K562 (cell line): ENCODE results near the gene NUP160. TPM values are rescaled to one million over a fixed set of nuclear protein-coding genes. Genes with fewer than 3 reads are reported as not detected.

Experiments used
- BRCA1 ChIP-seq, 2 experiments: fragments of 450-650 bp in 1 of 2; sonication (generic) in 1 of 2; formaldehyde crosslinking in 1 of 2; IDR thresholded peaks; 2 replicates each; pipeline versions ENCODE4 v1.5.0 to v1.6.1; 2017 to 2020; ENCODE audit warnings: mild to moderate bottlenecking in 1 of 2, missing genetic modification reagents in 1 of 2
- CHAMP1 ChIP-seq: fragments of 450-650 bp; IDR thresholded peaks from 2 replicates; pipeline ENCODE4 v1.6.1; 2016; ENCODE audit warnings: mild to moderate bottlenecking
- CREB1 ChIP-seq, 2 experiments: sonication (generic) in 1 of 2; formaldehyde crosslinking in 1 of 2; IDR thresholded peaks; 2 replicates each; pipeline versions ENCODE4 v1.6.1 to v1.8.0; 2012 to 2022; ENCODE audit warnings: inconsistent platforms in 1 of 2, mild to moderate bottlenecking in 1 of 2, missing genetic modification reagents in 1 of 2, moderate library complexity in 1 of 2
- CXXC5 ChIP-seq: fragments of 250-450 bp; sonication (Bioruptor Pico); IDR thresholded peaks from 2 replicates; pipeline ENCODE4 v1.8.0; 2022; ENCODE audit warnings: inconsistent platforms, mild to moderate bottlenecking, moderate library complexity
- E2F1 ChIP-seq: sonication (generic); formaldehyde crosslinking; IDR thresholded peaks from 2 replicates; pipeline ENCODE4 v1.8.1; 2023; ENCODE audit warnings: mild to moderate bottlenecking, missing genetic modification reagents, moderate library complexity
- ELF2 ChIP-seq: fragments of 250-450 bp; sonication (Bioruptor Pico); IDR thresholded peaks from 2 replicates; pipeline ENCODE4 v1.5.0; 2021; ENCODE audit warnings: mild to moderate bottlenecking
- ETV1 ChIP-seq: fragments of 450-650 bp; conservative IDR thresholded peaks from 2 replicates; pipeline ENCODE4 v1.6.1; 2016; ENCODE audit warnings: missing genetic modification characterization, control low read depth, low read depth, missing compliant biosample characterization
- FOSL1 ChIP-seq: fragments of 200-800 bp; sonication (Bioruptor generic); conservative IDR thresholded peaks from 2 replicates; pipeline ENCODE4 v1.6.1; 2016; ENCODE audit warnings: missing genetic modification characterization, missing compliant biosample characterization
- HDAC8 ChIP-seq: fragments of 450-650 bp; IDR thresholded peaks from 2 replicates; pipeline ENCODE4 v1.6.1; 2016; ENCODE audit warnings: mild to moderate bottlenecking, missing genetic modification characterization, moderate library complexity, missing compliant biosample characterization
- JUNB ChIP-seq: fragments of 450-650 bp; formaldehyde crosslinking; conservative IDR thresholded peaks from 2 replicates; pipeline ENCODE4 v1.4.0; 2020; ENCODE audit warnings: mild to moderate bottlenecking
- KHSRP ChIP-seq: fragments of 450-650 bp; IDR thresholded peaks from 2 replicates; pipeline ENCODE4 v1.6.1; 2017
- MAX ChIP-seq: sonication (generic); formaldehyde crosslinking; IDR thresholded peaks from 2 replicates; pipeline ENCODE4 v1.9.0; 2022; ENCODE audit warnings: mild to moderate bottlenecking, missing genetic modification reagents
- NFIC ChIP-seq: fragments of 450-650 bp; IDR thresholded peaks from 2 replicates; pipeline ENCODE4 v1.6.1; 2017; ENCODE audit warnings: mild to moderate bottlenecking, inconsistent platforms
- PHB2 ChIP-seq: fragments of 450-650 bp; IDR thresholded peaks from 2 replicates; pipeline ENCODE4 v1.6.1; 2017; ENCODE audit warnings: low read depth
- SMAD4 ChIP-seq: fragments of 250-450 bp; sonication (Bioruptor Pico); conservative IDR thresholded peaks from 2 replicates; pipeline ENCODE4 v1.8.0; 2021; ENCODE audit warnings: inconsistent platforms, mild to moderate bottlenecking, moderate library complexity
- SPI1 ChIP-seq: IDR thresholded peaks from 2 replicates; pipeline ENCODE4 v1.6.1; 2011; ENCODE audit warnings: low read depth, low read length, control low read depth, borderline replicate concordance
- TAL1 ChIP-seq: fragments of 450-650 bp; IDR thresholded peaks from 2 replicates; pipeline ENCODE4 v1.6.1; 2016; ENCODE audit warnings: mild to moderate bottlenecking
- TCF3 ChIP-seq: sonication (generic); formaldehyde crosslinking; IDR thresholded peaks from 2 replicates; pipeline ENCODE4 v1.4.0; 2020; ENCODE audit warnings: mild to moderate bottlenecking, missing genetic modification reagents
- TEAD2 ChIP-seq: fragments of 450-650 bp; IDR thresholded peaks from 2 replicates; pipeline ENCODE4 v1.6.1; 2016; ENCODE audit warnings: missing genetic modification characterization, control low read depth, missing compliant biosample characterization
- ZC3H11A ChIP-seq: IDR thresholded peaks from 2 replicates; pipeline ENCODE4 v1.6.1; 2012; ENCODE audit warnings: low read depth, low read length, improper control_type of control experiment
- ZFP1 ChIP-seq: fragments of 450-650 bp; formaldehyde crosslinking; IDR thresholded peaks from 2 replicates; pipeline ENCODE4 v1.4.0; 2020; ENCODE audit warnings: mild to moderate bottlenecking, mixed read lengths
- ZNF197 ChIP-seq: fragments of 200-800 bp; sonication (Bioruptor generic); IDR thresholded peaks from 2 replicates; pipeline ENCODE4 v1.6.1; 2016; ENCODE audit warnings: low read depth, missing genetic modification characterization, missing compliant biosample characterization
- ZNF511 ChIP-seq: sonication (generic); formaldehyde crosslinking; IDR thresholded peaks from 2 replicates; pipeline ENCODE4 v1.8.0; 2022; ENCODE audit warnings: mild to moderate bottlenecking, missing genetic modification reagents
- ZNF77 ChIP-seq: fragments of 250-450 bp; sonication (Bioruptor Pico); IDR thresholded peaks from 2 replicates; pipeline ENCODE4 v1.5.0; 2020
- polyA plus RNA-seq, 8 experiments: library from polyadenylated mRNA; depleted of rRNA in 4 of 8; stranded (reverse) in 5 of 8; unstranded in 3 of 8; fragments of >200 nt; fragmentation: Nextera tagmentation in 2 of 8; fragmentation: Illumina TruSeq in 1 of 8; extraction: Ambion mirVana in 2 of 8; extraction: Trizol in 1 of 8; gene quantifications; 2 replicates each; pipeline versions ENCODE4 v1.2.1 to v1.2.3, GENCODE V29; 2011 to 2014; ENCODE audit warnings: inconsistent platforms in 1 of 8, missing spikeins in 1 of 8
- total RNA-seq, 7 experiments: library from RNA; depleted of rRNA in 6 of 7; stranded (reverse); fragments of >200 nt in 6 of 7; fragmentation: Illumina TruSeq in 2 of 7; extraction: Trizol in 2 of 7; gene quantifications; 2 replicates each; pipeline versions ENCODE4 v1.2.1 to v1.2.3, GENCODE V29; 2011 to 2021; ENCODE audit warnings: low replicate concordance in 1 of 7

The NUP160 gene
- total and polyA plus RNA-seq, 9 of the 15 experiments (the other 6 are each of a cell fraction or from before 2014, with no cell fraction given) = 41.5 to 112 (median 65.0) TPM

GRCh38 chr11:47775240-47775869, 72.8 kb downstream of the NUP160 start (continued):
- TF ChIP-seq SMAD4 (no peak), ZC3H11A (no peak), JUNB (CRISPR knock-in tag) (no peak), TCF3 (CRISPR knock-in tag) (peak; percentile 24; the same call in 1 of the 2 replicates), ZFP1 (CRISPR knock-in tag) (no peak), TAL1 (peak; percentile 18; the same call in 1 of the 2 replicates), ZNF511 (no peak), MAX (CRISPR knock-in tag) (0 out of 2 replicates have a peak, but pooled peaks have one; percentile 24), HDAC8 (tag) (no peak), FOSL1 (tag) (no peak), ELF2 (no peak), TEAD2 (tag) (no peak), E2F1 (CRISPR knock-in tag) (no peak), PHB2 (no peak), NFIC (no peak), BRCA1 (IDR thresholded peaks at IDR 0.05) (no peak), BRCA1 (CRISPR knock-in tag; IDR thresholded peaks at IDR 0.05) (no peak), SPI1 (peak; percentile 12; the same call in 1 of the 2 replicates), ZNF77 (CRISPR knock-in tag) (no peak), ETV1 (tag) (no peak), KHSRP (no peak), CHAMP1 (0 out of 2 replicates have a peak, but pooled peaks have one; percentile 41), CXXC5 (CRISPR knock-in tag) (no peak), ZNF197 (CRISPR knock-in tag) (no peak), CREB1 (IDR thresholded peaks at IDR 0.05) (no peak), CREB1 (CRISPR knock-in tag; IDR thresholded peaks at IDR 0.05) (no peak)
